RCC 7860 (cell line): ENCODE results near the gene CHIT1.
A peak's percentile ranks its signal among the peaks of the same experiment; 100 is the strongest.
"Not testable (repeated sequence)": the region's sequence is repeated elsewhere in the genome, so short reads cannot be mapped to it uniquely, and the experiment has no call there.

ENCODE experiments used
- DNase-seq: peaks from one replicate; pipeline ENCODE4 v3.0.0-alpha.2; 2015; ENCODE audit warnings: low spot score
- FAIRE-seq: peaks from 2 replicates; lab custom pipeline; 2012; peaks lifted over from hg19 to GRCh38; lab: Jason Lieb, UNC

The CHIT1 gene

DNA sequence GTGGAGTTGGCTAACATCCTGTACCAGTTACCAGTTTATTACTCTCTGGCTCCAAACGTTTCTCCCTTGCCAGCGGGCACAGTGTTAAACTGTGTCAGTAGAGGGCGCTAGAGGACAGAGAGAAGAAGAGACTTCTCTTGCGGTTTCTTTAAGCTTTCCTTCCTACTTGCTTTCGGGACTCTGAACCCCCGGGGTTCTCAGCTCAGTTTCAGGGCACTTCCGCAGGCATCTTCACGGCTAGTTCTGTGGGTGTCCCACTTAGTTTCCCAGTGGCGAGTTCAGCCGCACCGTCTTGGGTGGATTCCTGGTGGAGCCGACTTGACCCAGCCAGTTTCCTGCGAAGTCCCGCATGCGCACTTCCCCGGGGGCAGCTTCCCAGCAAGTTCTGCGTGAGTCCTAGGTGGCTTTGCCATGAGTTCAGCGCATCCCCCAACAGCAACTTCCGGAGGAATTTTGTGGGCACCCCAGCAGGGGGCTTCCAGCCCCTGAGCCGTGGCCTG lies 37.9 kb upstream of the CHIT1 start:
- FAIRE-seq: no peak
- DNase-seq: peak; percentile 63

DNA sequence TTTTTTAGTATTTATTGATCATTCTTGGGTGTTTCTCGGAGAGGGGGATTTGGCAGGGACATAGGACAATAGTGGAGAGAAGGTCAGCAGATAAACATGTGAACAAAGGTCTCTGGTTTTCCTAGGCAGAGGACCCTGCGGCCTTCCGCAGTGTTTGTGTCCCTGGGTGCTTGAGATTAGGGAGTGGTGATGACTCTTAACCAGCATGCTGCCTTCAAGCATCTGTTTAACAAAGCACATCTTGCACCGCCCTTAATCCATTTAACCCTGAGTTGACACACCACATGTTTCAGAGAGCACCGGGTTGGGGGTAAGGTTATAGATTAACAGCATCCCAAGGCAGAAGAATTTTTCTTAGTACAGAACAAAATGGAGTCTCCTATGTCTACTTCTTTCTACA lies 36.7 kb upstream of the CHIT1 start:
- not testable (repeated sequence) for DNase-seq, FAIRE-seq

DNA sequence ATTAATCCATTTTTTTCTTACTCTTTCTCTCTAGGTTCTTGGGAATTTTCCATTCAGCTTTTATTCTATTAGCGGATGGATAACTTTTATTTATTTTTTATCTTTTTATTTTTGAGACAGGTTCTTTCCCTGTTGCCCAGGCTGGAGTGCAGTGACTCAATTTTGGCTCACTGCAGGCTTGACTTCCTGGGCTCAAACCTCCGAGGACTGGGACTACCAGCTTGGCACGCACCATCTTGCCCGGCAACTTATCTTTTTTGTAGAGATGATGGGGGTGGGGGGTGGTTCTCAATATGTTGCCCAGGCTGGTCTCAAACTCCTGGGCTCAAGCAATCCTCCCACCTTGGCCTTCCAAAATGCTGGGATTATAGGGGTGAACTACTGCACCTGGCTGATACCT lies 36.1 kb upstream of the CHIT1 start:
- FAIRE-seq: no peak

GRCh38 chr1:203264052-203264501 lies 34.6 kb upstream of the CHIT1 start:
- DNase-seq: no peak
- FAIRE-seq: no peak

More for the DNA sequence above, 36.1 kb upstream of the CHIT1 start:
- no peak for DNase-seq

DNA sequence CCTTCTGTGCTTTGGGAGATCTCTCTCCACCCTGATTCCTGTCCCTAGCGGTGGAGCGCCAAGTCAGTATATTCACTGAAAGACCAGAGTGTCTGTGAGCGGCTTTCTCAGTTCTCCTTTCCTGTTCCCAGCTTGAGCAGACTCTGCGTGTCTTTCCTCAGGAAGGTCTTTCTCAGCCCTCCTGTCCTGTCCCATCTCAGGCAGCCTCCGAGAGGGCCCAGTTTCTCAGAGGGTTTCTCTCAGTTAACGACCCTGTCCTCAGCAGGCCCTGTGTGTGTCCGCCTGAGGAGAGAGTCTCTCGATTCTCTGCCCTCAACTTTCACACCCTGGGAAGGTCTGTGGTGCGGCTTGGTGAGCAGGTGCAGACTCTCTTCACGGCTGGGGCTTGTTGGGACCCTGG lies 34.0 kb upstream of the CHIT1 start:
- DNase-seq (no peak), FAIRE-seq (no peak)

DNA sequence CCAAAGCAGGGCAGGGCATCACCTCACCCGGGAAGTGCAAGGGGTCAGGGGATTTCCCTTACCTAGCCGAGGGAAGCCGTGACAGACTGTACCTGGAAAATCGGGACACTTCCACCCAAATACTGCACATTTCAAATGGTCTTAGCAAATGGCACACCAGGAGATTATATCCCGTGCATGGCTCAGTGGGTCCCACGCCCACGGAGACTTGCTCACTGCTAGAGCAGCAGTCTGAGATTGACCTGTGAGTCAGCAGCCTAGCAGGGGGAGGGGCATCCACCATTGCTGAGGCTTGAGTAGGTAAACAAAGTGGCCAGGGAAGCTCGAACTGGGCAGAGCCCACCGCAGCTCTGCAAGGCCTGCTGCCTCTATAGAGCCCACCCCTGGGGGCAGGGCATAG lies 27.2 kb upstream of the CHIT1 start:
- not testable (repeated sequence) for DNase-seq, FAIRE-seq

DNA sequence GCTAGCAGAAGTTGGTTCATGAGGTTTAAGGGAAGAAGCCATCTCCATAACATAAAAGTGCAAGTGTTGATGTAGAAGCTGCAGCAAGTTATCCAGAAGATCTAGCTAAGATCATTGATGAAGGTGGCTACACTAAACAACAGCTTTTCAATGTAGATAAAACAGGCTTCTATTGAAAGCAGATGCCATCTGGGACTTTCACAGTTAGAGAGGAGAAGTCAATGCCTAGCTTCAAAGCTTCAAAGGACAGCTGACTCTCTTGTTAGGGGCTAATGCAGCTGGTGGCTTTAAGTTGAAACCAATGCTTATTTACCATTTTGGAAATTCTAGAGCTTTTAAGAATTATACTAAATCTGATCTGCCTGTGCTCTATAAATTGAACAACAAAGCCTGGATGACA lies 25.3 kb upstream of the CHIT1 start:
- not testable (repeated sequence) for FAIRE-seq, DNase-seq

DNA sequence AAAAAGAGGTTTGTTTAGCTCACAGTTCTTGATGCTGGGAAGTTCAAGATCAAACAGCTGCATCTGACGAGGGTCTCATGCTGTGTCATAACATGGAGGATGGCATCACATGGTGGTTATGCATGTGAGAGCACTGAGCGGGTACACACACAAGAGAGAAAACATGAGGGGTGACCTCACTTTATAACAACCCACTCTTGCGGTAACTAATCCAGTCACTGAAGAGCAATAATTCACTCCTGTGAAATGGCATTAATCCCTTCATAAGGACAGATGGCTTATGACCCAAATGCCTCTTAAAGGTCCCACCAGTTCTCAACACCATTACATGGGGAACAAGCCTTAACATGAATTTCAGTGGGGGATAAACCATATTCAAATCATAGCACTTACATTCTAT lies 23.2 kb upstream of the CHIT1 start:
- DNase-seq: no peak
- FAIRE-seq: no peak

DNA sequence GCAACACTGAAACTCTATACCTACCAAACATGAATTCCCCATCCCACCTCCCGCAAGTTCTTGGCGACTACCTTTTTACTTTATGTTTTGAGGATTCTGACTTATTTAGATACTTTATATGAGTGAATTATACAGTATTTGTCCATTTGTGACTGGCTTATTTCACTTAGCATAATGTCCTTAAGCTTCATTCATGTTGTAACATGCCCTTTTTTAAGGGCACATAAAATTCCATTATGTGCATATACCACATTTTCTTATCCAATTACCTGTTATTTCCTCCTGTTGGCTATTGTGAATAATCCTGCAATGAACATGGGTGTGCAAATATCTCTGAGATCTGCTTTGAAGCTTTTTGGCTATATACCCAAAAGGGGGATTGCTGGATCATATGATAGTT lies 22.0 kb upstream of the CHIT1 start:
- DNase-seq (no peak), FAIRE-seq (no peak)

- no peak for DNase-seq
- FAIRE-seq: no peak
Observed at GRCh38 chr1:203250911-203251310, 21.4 kb upstream of the CHIT1 start.

GRCh38 chr1:203244776-203245175 lies 15.3 kb upstream of the CHIT1 start:
- FAIRE-seq (no peak), DNase-seq (no peak)

DNA sequence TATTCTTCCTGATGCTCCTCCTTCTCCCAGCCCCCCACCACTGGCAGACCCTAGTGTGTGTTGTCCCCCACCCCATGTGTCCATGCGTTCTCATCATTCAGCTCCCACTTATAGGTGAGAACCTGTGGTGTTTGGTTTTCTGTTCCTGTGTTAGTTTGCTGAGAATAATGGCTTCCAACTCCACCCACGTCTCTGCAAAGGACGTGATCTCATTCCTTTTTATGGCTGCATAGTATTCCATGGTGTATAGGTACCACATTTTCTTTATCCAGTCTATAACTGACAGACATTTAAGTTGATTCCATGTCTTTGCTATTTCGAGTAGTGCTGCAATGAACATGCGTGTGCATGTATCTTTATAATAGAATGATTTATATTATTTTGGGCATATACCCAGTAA lies 12.2 kb upstream of the CHIT1 start:
- DNase-seq, FAIRE-seq: not testable (repeated sequence)

- DNase-seq (no peak), FAIRE-seq (no peak)
Observed at GRCh38 chr1:203239526-203240305, 10.2 kb upstream of the CHIT1 start.

DNA sequence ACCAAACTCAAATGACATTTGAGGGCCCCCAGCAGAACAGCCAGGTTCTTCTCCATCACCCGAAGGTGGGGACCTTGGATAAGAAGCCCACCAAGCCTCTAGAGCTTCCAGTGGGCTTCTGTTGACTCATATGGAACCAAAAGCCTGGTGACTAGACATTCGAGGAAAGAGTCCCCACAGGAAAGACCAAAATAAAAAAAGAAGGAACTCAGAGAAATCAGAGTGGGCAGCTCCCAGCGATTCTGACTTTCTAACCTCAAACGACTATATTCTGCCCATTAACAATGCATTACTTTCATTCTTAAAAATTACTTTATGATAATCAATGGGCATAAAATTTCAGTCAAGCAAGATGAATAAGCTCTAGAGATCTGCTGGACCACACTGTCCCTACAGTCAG lies 9.6 kb upstream of the CHIT1 start:
- FAIRE-seq: no peak
- no peak for DNase-seq

DNA sequence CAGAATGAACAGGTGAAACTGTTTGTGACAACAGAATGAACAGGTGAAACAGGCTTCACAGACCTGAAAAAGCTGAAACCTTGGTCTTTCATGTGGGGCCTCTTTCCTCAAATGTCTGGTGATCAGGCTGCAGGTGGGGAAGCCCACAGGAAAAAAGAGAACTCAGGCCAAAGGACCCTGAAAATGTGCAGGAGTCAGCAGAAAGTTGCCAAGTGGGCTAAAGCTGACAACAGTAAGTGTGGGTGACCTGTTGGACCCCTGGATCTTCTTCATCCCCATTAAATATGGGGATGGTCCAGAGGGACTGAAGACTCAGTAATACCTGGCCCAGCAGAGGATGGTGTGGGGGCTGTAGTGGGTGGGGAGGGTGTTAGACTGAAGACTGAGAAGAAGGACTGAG lies 9.1 kb upstream of the CHIT1 start:
- no peak for DNase-seq
- FAIRE-seq: no peak

DNA sequence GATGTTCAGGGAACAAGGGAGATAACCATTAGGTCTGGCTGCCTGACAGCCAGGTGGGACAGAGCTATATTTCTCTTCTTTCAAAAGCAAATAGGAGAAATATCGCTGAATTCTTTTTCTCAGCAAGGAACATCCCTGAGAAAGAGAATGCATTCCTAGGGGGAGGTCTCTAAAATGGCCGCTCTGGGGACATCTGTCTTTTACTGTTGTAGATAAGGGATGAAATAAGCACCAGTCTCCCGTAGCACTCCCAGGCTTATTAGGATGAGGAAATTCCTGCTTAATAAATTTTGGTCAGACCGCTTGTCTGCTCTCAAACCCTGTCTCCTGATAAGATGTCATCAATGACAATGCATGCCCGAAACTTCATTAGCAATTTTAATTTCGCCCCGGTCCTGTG lies 5.4 kb upstream of the CHIT1 start:
- not testable (repeated sequence) for FAIRE-seq, DNase-seq

- DNase-seq: no peak
- FAIRE-seq: no peak
Observed at GRCh38 chr1:203228670-203229069, 803 bp downstream of the CHIT1 start.

GRCh38 chr1:203227371-203228083 lies 1.9 kb downstream of the CHIT1 start:
- no peak for FAIRE-seq
- no peak for DNase-seq

- FAIRE-seq (no peak), DNase-seq (no peak)
Observed at GRCh38 chr1:203225071-203225470, 4.4 kb downstream of the CHIT1 start.

DNA sequence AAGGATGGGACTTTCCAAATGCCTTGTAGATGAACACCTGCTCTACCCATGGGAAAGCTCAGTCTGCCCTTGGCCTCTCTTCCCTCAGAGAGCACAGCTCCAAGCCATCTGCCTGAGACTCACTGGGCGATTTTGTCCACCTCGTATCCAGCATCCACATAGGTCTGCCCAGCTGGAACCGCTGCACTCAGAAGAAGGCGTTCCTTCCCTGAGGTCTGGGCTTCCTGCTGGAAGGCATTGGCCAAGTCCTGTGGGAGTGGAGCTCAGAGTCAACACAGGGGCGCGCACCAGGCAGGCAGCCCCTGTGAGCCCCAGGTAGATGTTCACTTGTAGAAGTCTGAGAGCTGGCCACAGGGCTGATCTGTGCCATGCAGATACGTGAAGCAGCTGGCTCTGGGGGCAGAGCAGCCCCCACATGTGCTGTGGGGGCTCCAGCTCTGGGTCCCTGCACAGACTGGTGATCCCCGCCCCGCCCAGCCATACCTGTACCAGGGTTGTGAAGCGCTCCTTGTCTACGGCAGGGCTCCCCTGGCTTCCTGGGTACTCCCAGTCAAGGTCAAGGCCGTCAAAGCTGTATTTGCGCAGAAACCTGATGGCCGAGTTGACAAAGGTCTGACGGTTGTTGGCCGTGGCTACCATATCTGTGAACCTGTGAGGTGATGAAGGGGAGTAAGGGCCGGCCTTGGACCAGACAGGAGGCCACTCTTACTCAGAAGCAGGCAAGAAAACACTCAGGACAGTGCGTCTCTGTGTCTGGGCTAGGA lies 6.3 kb downstream of the CHIT1 start:
- no peak for FAIRE-seq

DNA sequence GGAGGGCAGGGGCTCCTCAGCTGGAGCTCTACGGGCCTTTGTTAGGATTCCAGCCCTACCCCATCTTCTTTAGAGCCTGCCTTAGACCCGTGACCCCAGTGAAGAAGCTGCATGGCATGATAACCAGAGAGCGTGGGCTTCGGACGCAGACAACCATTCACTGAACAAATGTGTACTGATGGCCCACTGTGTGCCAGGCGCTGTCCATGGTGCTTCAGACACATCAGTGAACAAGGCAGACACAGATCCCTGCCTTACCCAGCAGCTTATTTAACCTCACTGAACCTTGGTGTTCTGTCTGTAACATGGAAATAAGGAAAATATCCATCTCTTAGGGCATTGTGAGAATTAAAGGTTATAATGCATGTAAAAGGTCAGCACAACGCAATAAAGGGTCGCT lies 9.5 kb downstream of the CHIT1 start:
- FAIRE-seq (no peak), DNase-seq (no peak)

More for the DNA sequence above, 6.3 kb downstream of the CHIT1 start:
- DNase-seq: no peak
